GM19468 (cell line): Measurements from ENCODE around the gene TSPO2.
"Not testable (repeated sequence)": the region's sequence is repeated elsewhere in the genome, so short reads cannot be mapped to it uniquely, and the experiment has no call there.

Experiments
- ATAC-seq: cut with Tn5 transposase; IDR thresholded peaks from one replicate; pipeline ENCODE4 v1.9.1; 2021; ENCODE audit warnings: mild to moderate bottlenecking, moderate library complexity, moderate number of reproducible peaks; ENCODE audit not compliant: unreplicated experiment; ENCODE audit errors: extremely low read depth

Gene TSPO2

GRCh38 chr6:41042226-41043055 is at the start of gene TSPO2:
TSS of gene TSPO2 (plus strand) at chr6:41042467. CDS start at chr6:41042986, 519 bp downstream.
- no peak for ATAC-seq

GRCh38 chr6:40992746-40993145 is 49.5 kb upstream of the TSPO2 start:
- ATAC-seq = no peak

- ATAC-seq = no peak
Observed at GRCh38 chr6:40996591-40997233, 45.6 kb upstream of the TSPO2 start.

- ATAC-seq = no peak
Observed at GRCh38 chr6:40997234-40997957, 44.9 kb upstream of the TSPO2 start.

- no peak for ATAC-seq
Observed at GRCh38 chr6:40998661-40999060, 43.6 kb upstream of the TSPO2 start.

GRCh38 chr6:40999569-40999968 is 42.7 kb upstream of the TSPO2 start:
- no peak for ATAC-seq

GRCh38 chr6:41000248-41000647 is 42.0 kb upstream of the TSPO2 start:
- no peak for ATAC-seq

GRCh38 chr6:41002168-41002567 is 40.1 kb upstream of the TSPO2 start:
- no peak for ATAC-seq

GRCh38 chr6:41006217-41006616 is 36.0 kb upstream of the TSPO2 start:
- ATAC-seq = not testable (repeated sequence)

GRCh38 chr6:41006980-41007379 is 35.3 kb upstream of the TSPO2 start:
- not testable (repeated sequence) for ATAC-seq

GRCh38 chr6:41008011-41008410 is 34.3 kb upstream of the TSPO2 start:
- no peak for ATAC-seq

- ATAC-seq = no peak
Observed at GRCh38 chr6:41009669-41010068, 32.6 kb upstream of the TSPO2 start.

- ATAC-seq = no peak
Observed at GRCh38 chr6:41011673-41012072, 30.6 kb upstream of the TSPO2 start.

- ATAC-seq = no peak
Observed at GRCh38 chr6:41013466-41014153, 28.7 kb upstream of the TSPO2 start.

GRCh38 chr6:41014780-41015179 is 27.5 kb upstream of the TSPO2 start:
- no peak for ATAC-seq

GRCh38 chr6:41015860-41016259 is 26.4 kb upstream of the TSPO2 start:
- not testable (repeated sequence) for ATAC-seq

GRCh38 chr6:41017663-41018062 is 24.6 kb upstream of the TSPO2 start:
- ATAC-seq = no peak

GRCh38 chr6:41021832-41022231 is 20.4 kb upstream of the TSPO2 start:
- ATAC-seq = no peak

- ATAC-seq = no peak
Observed at GRCh38 chr6:41022294-41022693, 20.0 kb upstream of the TSPO2 start.

GRCh38 chr6:41023114-41023513 is 19.2 kb upstream of the TSPO2 start:
- ATAC-seq = no peak
